Measurements from ENCODE around the gene OR9Q1.

OR9Q1 gene

DNA sequence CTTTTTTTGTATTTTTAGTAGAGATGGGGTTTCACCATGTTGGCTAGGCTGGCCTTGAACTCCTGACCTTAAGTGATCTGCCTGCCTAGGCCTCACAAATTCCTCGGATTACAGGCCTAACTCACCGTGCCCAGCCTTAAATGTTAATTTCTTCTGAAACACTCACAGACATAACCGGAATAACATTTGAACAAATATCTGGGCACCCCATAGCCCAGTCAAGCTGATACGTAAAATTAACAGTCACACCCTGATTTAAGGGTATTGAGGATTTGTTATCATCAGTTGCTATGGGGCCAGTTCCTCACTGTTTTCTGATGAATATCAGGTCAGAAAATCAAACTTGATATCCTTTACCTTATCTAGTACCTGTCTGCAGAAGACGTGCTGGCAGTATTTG, 23.0 kb upstream of the OR9Q1 start:
- CTCF ChIA-PET, result no interaction called here

DNA sequence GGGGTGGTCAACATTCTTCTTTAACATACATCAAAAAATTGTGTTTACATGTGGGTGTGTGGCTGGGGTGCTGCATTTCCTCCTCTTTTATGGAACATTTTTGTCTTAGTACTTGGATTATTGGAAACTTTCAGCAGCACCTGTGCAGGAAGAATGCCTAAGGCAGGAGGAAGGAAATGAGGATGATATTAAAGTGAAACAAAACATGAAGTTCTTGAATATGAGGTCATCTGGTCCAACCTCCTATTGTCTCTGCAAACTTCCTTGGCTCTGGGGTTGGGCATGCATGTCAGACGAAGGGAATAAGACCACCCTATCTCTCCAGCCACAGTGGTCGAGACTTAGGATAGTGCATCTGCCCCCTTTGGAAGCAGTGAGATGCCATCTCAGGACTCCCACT, 20.6 kb upstream of the OR9Q1 start:
- ChIA-PET CTCF (no interaction called here), POLR2A (no interaction called here)
- H3K4me3 ChIP-seq (ENCODE audit: low read depth, low read length), result no peak overlapping the region
- DNase-seq (ENCODE audit: low read depth, low spot score), result no peak
- TF ChIP-seq, protein P1, sequence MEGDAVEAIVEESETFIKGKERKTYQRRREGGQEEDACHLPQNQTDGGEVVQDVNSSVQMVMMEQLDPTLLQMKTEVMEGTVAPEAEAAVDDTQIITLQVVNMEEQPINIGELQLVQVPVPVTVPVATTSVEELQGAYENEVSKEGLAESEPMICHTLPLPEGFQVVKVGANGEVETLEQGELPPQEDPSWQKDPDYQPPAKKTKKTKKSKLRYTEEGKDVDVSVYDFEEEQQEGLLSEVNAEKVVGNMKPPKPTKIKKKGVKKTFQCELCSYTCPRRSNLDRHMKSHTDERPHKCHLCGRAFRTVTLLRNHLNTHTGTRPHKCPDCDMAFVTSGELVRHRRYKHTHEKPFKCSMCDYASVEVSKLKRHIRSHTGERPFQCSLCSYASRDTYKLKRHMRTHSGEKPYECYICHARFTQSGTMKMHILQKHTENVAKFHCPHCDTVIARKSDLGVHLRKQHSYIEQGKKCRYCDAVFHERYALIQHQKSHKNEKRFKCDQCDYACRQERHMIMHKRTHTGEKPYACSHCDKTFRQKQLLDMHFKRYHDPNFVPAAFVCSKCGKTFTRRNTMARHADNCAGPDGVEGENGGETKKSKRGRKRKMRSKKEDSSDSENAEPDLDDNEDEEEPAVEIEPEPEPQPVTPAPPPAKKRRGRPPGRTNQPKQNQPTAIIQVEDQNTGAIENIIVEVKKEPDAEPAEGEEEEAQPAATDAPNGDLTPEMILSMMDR (IDR thresholded peaks at IDR 0.05; ENCODE audit: insufficient read depth, low read length, missing control alignments), result no peak

More for the DNA sequence above, 23.0 kb upstream of the OR9Q1 start:
- no peak overlapping the region for H3K4me3 ChIP-seq (ENCODE audit: low read depth, low read length)
- POLR2A ChIA-PET, result no interaction called here
- TF ChIP-seq, protein P1 (IDR thresholded peaks at IDR 0.05; ENCODE audit: insufficient read depth, low read length, missing control alignments), result no peak
- DNase-seq (ENCODE audit: low read depth, low spot score), result no peak

DNA sequence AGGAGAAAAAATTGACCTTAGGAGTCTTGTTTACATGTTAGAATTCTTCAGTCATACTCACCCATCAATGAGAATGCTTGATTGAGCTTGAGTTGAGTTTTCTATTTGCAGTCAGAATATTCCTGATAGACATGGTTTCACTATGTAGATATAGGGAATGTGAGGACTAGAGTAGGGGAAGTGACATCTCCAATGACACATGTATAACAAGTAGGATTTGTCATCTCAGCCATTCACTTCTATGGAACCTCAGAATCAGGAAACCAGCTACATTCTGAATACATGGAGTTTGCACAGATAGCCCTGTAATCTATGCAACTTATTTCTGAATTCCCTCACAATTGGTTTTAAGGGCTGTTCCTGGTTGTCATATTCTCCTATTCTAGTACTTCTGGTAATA, 20.1 kb upstream of the OR9Q1 start:
- no peak overlapping the region for H3K4me3 ChIP-seq (ENCODE audit: low read depth, low read length)
- CTCF ChIA-PET, result no interaction called here
- DNase-seq (ENCODE audit: low read depth, low spot score), result no peak
- POLR2A ChIA-PET, result no interaction called here
- TF ChIP-seq, protein P1 (IDR thresholded peaks at IDR 0.05; ENCODE audit: insufficient read depth, low read length, missing control alignments), result no peak

DNA sequence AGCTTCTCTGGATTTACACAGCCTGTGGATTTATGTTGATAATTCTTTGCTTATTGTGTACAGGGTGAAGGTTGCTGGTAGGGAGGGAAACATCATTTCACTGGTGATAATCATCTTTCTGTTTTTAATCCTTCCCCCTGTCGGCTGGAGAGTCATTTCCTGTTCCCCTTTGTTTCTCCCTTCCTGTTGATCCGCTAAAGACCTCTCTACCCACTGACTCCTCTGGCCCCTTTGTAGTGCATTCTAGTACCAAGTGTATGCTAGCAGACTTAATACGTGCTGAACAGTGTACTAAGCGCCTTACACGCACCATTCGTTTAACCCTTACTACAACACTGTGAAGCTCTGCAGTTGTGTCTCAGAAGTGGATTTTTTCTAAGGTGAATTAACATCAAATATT, 19.0 kb upstream of the OR9Q1 start:
- CTCF ChIA-PET, result no interaction called here
- POLR2A ChIA-PET, result no interaction called here
- TF ChIP-seq, protein P1 (IDR thresholded peaks at IDR 0.05; ENCODE audit: insufficient read depth, low read length, missing control alignments), result no peak
- DNase-seq (ENCODE audit: low read depth, low spot score), result no peak
- no peak overlapping the region for H3K4me3 ChIP-seq (ENCODE audit: low read depth, low read length)

DNA sequence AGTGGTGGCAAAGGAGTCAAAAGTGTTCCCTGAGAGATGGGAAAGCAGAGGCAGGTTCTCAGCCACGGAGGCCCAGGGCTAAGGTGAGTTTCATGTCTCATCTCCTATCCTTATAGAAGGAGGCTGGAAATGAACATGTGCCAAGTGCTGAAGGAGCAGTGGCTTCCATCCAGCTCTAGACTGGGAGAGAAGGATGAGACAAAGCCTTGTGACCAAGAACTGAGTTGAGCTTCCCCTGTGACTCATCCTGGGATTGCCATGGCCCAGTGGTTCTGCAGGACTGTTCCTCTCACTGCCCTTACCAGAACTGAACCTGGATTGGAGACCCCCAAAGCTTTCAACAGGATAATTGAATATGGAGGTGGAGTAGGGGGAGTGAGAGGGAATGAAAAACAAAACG, 16.7 kb upstream of the OR9Q1 start:
- ChIA-PET POLR2A (no interaction called here), CTCF (no interaction called here)
- TF ChIP-seq, protein P1 (IDR thresholded peaks at IDR 0.05; ENCODE audit: insufficient read depth, low read length, missing control alignments), result no peak
- DNase-seq (ENCODE audit: low read depth, low spot score), result no peak
- no peak overlapping the region for H3K4me3 ChIP-seq (ENCODE audit: low read depth, low read length)

DNA sequence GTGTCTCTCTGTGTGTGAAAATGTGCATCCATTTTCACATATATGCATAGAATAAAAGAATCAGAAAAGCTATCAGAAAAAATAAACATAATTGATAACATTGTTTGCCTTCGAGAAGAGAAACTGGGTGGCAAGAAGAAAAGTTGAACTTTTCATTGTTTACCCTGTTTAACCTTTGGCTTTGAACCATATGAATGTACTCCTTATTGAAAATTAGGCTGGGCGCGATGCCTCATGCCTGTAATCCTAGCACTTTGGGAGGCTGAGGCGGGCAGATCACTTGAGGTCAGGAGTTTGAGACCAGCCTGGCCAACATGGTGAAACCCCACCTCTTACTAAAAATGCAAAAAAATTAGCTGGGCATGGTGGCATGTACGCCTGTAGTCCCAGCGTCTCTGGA, 11.9 kb upstream of the OR9Q1 start:
- TF ChIP-seq, protein P1 (IDR thresholded peaks at IDR 0.05; ENCODE audit: insufficient read depth, low read length, missing control alignments), result no peak
- POLR2A ChIA-PET, result no interaction called here

More for the DNA sequence above, 11.9 kb upstream of the OR9Q1 start:
- CTCF ChIA-PET, result no interaction called here
- DNase-seq (ENCODE audit: low read depth, low spot score), result no peak
- no peak overlapping the region for H3K4me3 ChIP-seq (ENCODE audit: low read depth, low read length)
